Hindlimb muscle (tissue), 1 donor: ENCODE data around the gene SBK3. TPM values are rescaled to one million over a fixed set of nuclear protein-coding genes. Genes with fewer than 3 reads are reported as not detected.

Experiments
- polyA plus RNA-seq: library from polyadenylated mRNA; unstranded; fragments of 120-200 nt; gene quantifications from one replicate; pipeline ENCODE4 v1.2.1, GENCODE V29; 2013; ENCODE audit not compliant: insufficient read length

Gene SBK3
- polyA plus RNA-seq, 1 donor, result 0.15 TPM

Other genes starting within 250 kb of the SBK3 start
- gene TMEM150B, start 220.2 kb downstream of the SBK3 start, polyA plus RNA-seq, result 1.3 TPM
- 26.8 TPM for gene KMT5C, start 205.7 kb downstream of the SBK3 start, polyA plus RNA-seq
- 0.65 TPM for gene COX6B2, start 190.8 kb downstream of the SBK3 start, polyA plus RNA-seq
- gene GARIN5B, start 182.3 kb downstream of the SBK3 start, polyA plus RNA-seq, result not detected
- gene IL11, start 175.1 kb downstream of the SBK3 start, polyA plus RNA-seq, result 0.25 TPM
- not detected for gene TMEM190, start 168.7 kb downstream of the SBK3 start, polyA plus RNA-seq
- 0.32 TPM for gene TMEM238, start 161.3 kb downstream of the SBK3 start, polyA plus RNA-seq
- gene RPL28, start 159.6 kb downstream of the SBK3 start, polyA plus RNA-seq, result 1,898 TPM
- gene UBE2S, start 137.8 kb downstream of the SBK3 start, polyA plus RNA-seq, result 47.2 TPM
- gene SHISA7, start 102.2 kb downstream of the SBK3 start, polyA plus RNA-seq, result 0.18 TPM
- 36.1 TPM for gene ISOC2, start 83.9 kb downstream of the SBK3 start, polyA plus RNA-seq
- not detected for gene C19orf85, start 80.8 kb downstream of the SBK3 start, polyA plus RNA-seq
- gene ZNF628, start 68.9 kb downstream of the SBK3 start, polyA plus RNA-seq, result 5.0 TPM
- 29.9 TPM for gene NAT14, start 60.4 kb downstream of the SBK3 start, polyA plus RNA-seq
- gene SSC5D, start 57.1 kb downstream of the SBK3 start, polyA plus RNA-seq, result 13.3 TPM
- gene SBK2, start 8.4 kb downstream of the SBK3 start, polyA plus RNA-seq, result 3.2 TPM
- 12.7 TPM for gene ZNF579, start 35.3 kb upstream of the SBK3 start, polyA plus RNA-seq
- gene FIZ1, start 54.0 kb upstream of the SBK3 start, polyA plus RNA-seq, result 11.3 TPM
- gene ZNF524, start 54.7 kb upstream of the SBK3 start, polyA plus RNA-seq, result 10.9 TPM
- gene ZNF865, start 60.1 kb upstream of the SBK3 start, polyA plus RNA-seq, result 10.0 TPM
- gene ZNF784, start 79.0 kb upstream of the SBK3 start, polyA plus RNA-seq, result 9.3 TPM
- gene ZNF580, start 95.5 kb upstream of the SBK3 start, polyA plus RNA-seq, result 26.0 TPM
- gene ZNF581, start 98.1 kb upstream of the SBK3 start, polyA plus RNA-seq, result 36.4 TPM
- 16.1 TPM for gene CCDC106, start 102.7 kb upstream of the SBK3 start, polyA plus RNA-seq
- gene U2AF2, start 109.5 kb upstream of the SBK3 start, polyA plus RNA-seq, result 123 TPM
- 103 TPM for gene EPN1, start 129.7 kb upstream of the SBK3 start, polyA plus RNA-seq
- not detected for gene NLRP9, start 192.9 kb upstream of the SBK3 start, polyA plus RNA-seq
- gene RFPL4A, start 213.6 kb upstream of the SBK3 start, polyA plus RNA-seq, result 0.26 TPM
- gene RFPL4AL1, start 223.6 kb upstream of the SBK3 start, polyA plus RNA-seq, result not detected